ENCODE results near the gene PSAPL1.

Gene PSAPL1

GRCh38 chr4:7396186-7396910 lies 38.4 kb downstream of the PSAPL1 start:
- Histone ChIP-seq H3K27me3 (replicated peaks; ENCODE audit: control insufficient read depth, insufficient read depth, low read length) (peaks cover 1% of the 10 kb centered on the region), H3K36me3 (ENCODE audit: control insufficient read depth, insufficient read depth, low read length) (no peaks in the 10 kb centered on the region), H3K4me3 (replicated peaks; ENCODE audit: low read depth, low read length) (no peak overlapping the region)
- DNase-seq (ENCODE audit: extremely low read depth, insufficient read length) = no peak
- no peak for TF ChIP-seq CTCF (IDR thresholded peaks at IDR 0.05; ENCODE audit: insufficient read depth, low read length, poor library complexity, severe bottlenecking)

- DNase-seq (ENCODE audit: extremely low read depth, insufficient read length) = no peak
- peaks cover 1% of the 10 kb centered on the region for H3K27me3 ChIP-seq (replicated peaks; ENCODE audit: control insufficient read depth, insufficient read depth, low read length)
- H3K36me3 ChIP-seq (ENCODE audit: control insufficient read depth, insufficient read depth, low read length) = no peaks in the 10 kb centered on the region
- TF ChIP-seq CTCF (IDR thresholded peaks at IDR 0.05; ENCODE audit: insufficient read depth, low read length, poor library complexity, severe bottlenecking) = no peak
- no peak overlapping the region for H3K4me3 ChIP-seq (replicated peaks; ENCODE audit: low read depth, low read length)
Observed at GRCh38 chr4:7395645-7396044, 39.1 kb downstream of the PSAPL1 start.

- Histone ChIP-seq H3K27me3 (replicated peaks; ENCODE audit: control insufficient read depth, insufficient read depth, low read length) (peaks cover 1% of the 10 kb centered on the region), H3K4me3 (replicated peaks; ENCODE audit: low read depth, low read length) (no peak overlapping the region), H3K36me3 (ENCODE audit: control insufficient read depth, insufficient read depth, low read length) (no peaks in the 10 kb centered on the region)
- no peak for TF ChIP-seq CTCF (IDR thresholded peaks at IDR 0.05; ENCODE audit: insufficient read depth, low read length, poor library complexity, severe bottlenecking)
- DNase-seq (ENCODE audit: extremely low read depth, insufficient read length) = no peak
Observed at GRCh38 chr4:7394681-7395451, 39.9 kb downstream of the PSAPL1 start.

GRCh38 chr4:7393601-7394575 lies 40.8 kb downstream of the PSAPL1 start:
- Histone ChIP-seq H3K4me3 (replicated peaks; ENCODE audit: low read depth, low read length) (no peak overlapping the region), H3K27me3 (replicated peaks; ENCODE audit: control insufficient read depth, insufficient read depth, low read length) (peaks cover 1% of the 10 kb centered on the region), H3K36me3 (ENCODE audit: control insufficient read depth, insufficient read depth, low read length) (no peaks in the 10 kb centered on the region)
- TF ChIP-seq CTCF (IDR thresholded peaks at IDR 0.05; ENCODE audit: insufficient read depth, low read length, poor library complexity, severe bottlenecking) = no peak
- no peak for DNase-seq (ENCODE audit: extremely low read depth, insufficient read length)

GRCh38 chr4:7392438-7393421 lies 42.0 kb downstream of the PSAPL1 start:
- peaks cover 1% of the 10 kb centered on the region for H3K27me3 ChIP-seq (replicated peaks; ENCODE audit: control insufficient read depth, insufficient read depth, low read length)
- no peak overlapping the region for H3K4me3 ChIP-seq (replicated peaks; ENCODE audit: low read depth, low read length)
- TF ChIP-seq CTCF (IDR thresholded peaks at IDR 0.05; ENCODE audit: insufficient read depth, low read length, poor library complexity, severe bottlenecking) = no peak
- H3K36me3 ChIP-seq (ENCODE audit: control insufficient read depth, insufficient read depth, low read length) = no peaks in the 10 kb centered on the region
- no peak for DNase-seq (ENCODE audit: extremely low read depth, insufficient read length)
